WTC11 (cell line): ENCODE results near the gene SULT2B1. TPM values are rescaled to one million over a fixed set of nuclear protein-coding genes. Genes with fewer than 3 reads are reported as not detected.
A peak's percentile ranks its signal among the peaks of the same experiment; 100 is the strongest.

Source experiments
- ATF2 ChIP-seq: sonication (generic); formaldehyde crosslinking; IDR thresholded peaks from 2 replicates; pipeline ENCODE4 v1.8.1; 2022; ENCODE audit warnings: low read depth, missing genetic modification reagents, borderline replicate concordance
- CBFB ChIP-seq: sonication (generic); formaldehyde crosslinking; IDR thresholded peaks from 2 replicates; pipeline ENCODE4 v1.8.1; 2022; ENCODE audit warnings: mild to moderate bottlenecking, low read depth, missing genetic modification reagents
- CDX4 ChIP-seq: fragments of 250-450 bp; sonication (Bioruptor Pico); IDR thresholded peaks from 2 replicates; pipeline ENCODE4 v1.9.0; 2021; ENCODE audit warnings: moderate library complexity, mild to moderate bottlenecking, inconsistent platforms, borderline replicate concordance
- CREB1 ChIP-seq: sonication (generic); formaldehyde crosslinking; IDR thresholded peaks from 2 replicates; pipeline ENCODE4 v1.8.0; 2023; ENCODE audit warnings: mild to moderate bottlenecking, missing genetic modification reagents
- EMX1 ChIP-seq: fragments of 250-450 bp; sonication (Bioruptor Pico); IDR thresholded peaks from 2 replicates; pipeline ENCODE4 v1.8.0; 2021; ENCODE audit warnings: mild to moderate bottlenecking
- FOXK1 ChIP-seq: sonication (generic); formaldehyde crosslinking; IDR thresholded peaks from 2 replicates; pipeline ENCODE4 v1.8.0; 2022; ENCODE audit warnings: mild to moderate bottlenecking, moderate library complexity, missing genetic modification reagents
- FOXP1 ChIP-seq: sonication (generic); formaldehyde crosslinking; IDR thresholded peaks from 2 replicates; pipeline ENCODE4 v1.8.0; 2022; ENCODE audit warnings: missing genetic modification reagents, mild to moderate bottlenecking, moderate library complexity, borderline replicate concordance
- GTF2I ChIP-seq: fragments of 250-450 bp; sonication (Bioruptor Pico); conservative IDR thresholded peaks from 2 replicates; pipeline ENCODE4 v1.4.0; 2021; ENCODE audit warnings: mild to moderate bottlenecking
- IRF1 ChIP-seq: sonication (generic); formaldehyde crosslinking; IDR thresholded peaks from 2 replicates; pipeline ENCODE4 v1.8.0; 2023; ENCODE audit warnings: missing genetic modification reagents
- IRF2 ChIP-seq: sonication (generic); formaldehyde crosslinking; IDR thresholded peaks from 2 replicates; pipeline ENCODE4 v1.8.0; 2022; ENCODE audit warnings: low read depth, missing genetic modification reagents, borderline replicate concordance
- MXD4 ChIP-seq: fragments of 250-450 bp; sonication (Bioruptor Pico); IDR thresholded peaks from 2 replicates; pipeline ENCODE4 v1.8.0; 2021; ENCODE audit warnings: mild to moderate bottlenecking, moderate library complexity, borderline replicate concordance
- NFATC4 ChIP-seq: fragments of 250-450 bp; sonication (Bioruptor Pico); IDR thresholded peaks from 2 replicates; pipeline ENCODE4 v1.9.0; 2021; ENCODE audit warnings: mild to moderate bottlenecking
- NFYB ChIP-seq: sonication (generic); formaldehyde crosslinking; conservative IDR thresholded peaks from 2 replicates; pipeline ENCODE4 v1.8.0; 2022; ENCODE audit warnings: low read depth, missing genetic modification reagents
- NR1H2 ChIP-seq: sonication (generic); formaldehyde crosslinking; IDR thresholded peaks from 2 replicates; pipeline ENCODE4 v1.9.0; 2021; ENCODE audit warnings: mild to moderate bottlenecking, moderate library complexity, missing genetic modification reagents
- OVOL2 ChIP-seq: fragments of 250-450 bp; sonication (Bioruptor Pico); IDR thresholded peaks from 2 replicates; pipeline ENCODE4 v1.9.0; 2021; ENCODE audit warnings: mild to moderate bottlenecking, borderline replicate concordance
- PREB ChIP-seq: sonication (generic); formaldehyde crosslinking; IDR thresholded peaks from 2 replicates; pipeline ENCODE4 v1.8.1; 2022; ENCODE audit warnings: mild to moderate bottlenecking, missing genetic modification reagents, moderate library complexity, borderline replicate concordance
- RORB ChIP-seq: fragments of 250-450 bp; sonication (Bioruptor Pico); IDR thresholded peaks from 2 replicates; pipeline ENCODE4 v1.9.0; 2021; ENCODE audit warnings: mild to moderate bottlenecking
- SMAD4 ChIP-seq: sonication (generic); formaldehyde crosslinking; IDR thresholded peaks from 2 replicates; pipeline ENCODE4 v1.8.0; 2022; ENCODE audit warnings: mild to moderate bottlenecking, missing genetic modification reagents
- SP1 ChIP-seq: sonication (generic); formaldehyde crosslinking; conservative IDR thresholded peaks from 2 replicates; pipeline ENCODE4 v1.8.1; 2022; ENCODE audit warnings: missing genetic modification reagents
- TEAD4 ChIP-seq: sonication (generic); formaldehyde crosslinking; IDR thresholded peaks from 2 replicates; pipeline ENCODE4 v1.8.0; 2022; ENCODE audit warnings: mild to moderate bottlenecking, missing genetic modification reagents
- TP53 ChIP-seq: sonication (generic); formaldehyde crosslinking; IDR thresholded peaks from 2 replicates; pipeline ENCODE4 v1.8.1; 2023; ENCODE audit warnings: mild to moderate bottlenecking, missing genetic modification reagents
- ZBTB21 ChIP-seq: sonication (generic); formaldehyde crosslinking; IDR thresholded peaks from 2 replicates; pipeline ENCODE4 v1.8.1; 2023; ENCODE audit warnings: mild to moderate bottlenecking, missing genetic modification reagents, borderline replicate concordance
- ZBTB43 ChIP-seq: sonication (generic); formaldehyde crosslinking; IDR thresholded peaks from 2 replicates; pipeline ENCODE4 v1.8.1; 2023; ENCODE audit warnings: mild to moderate bottlenecking, missing genetic modification reagents
- ZNF121 ChIP-seq: sonication (generic); formaldehyde crosslinking; IDR thresholded peaks from 2 replicates; pipeline ENCODE4 v1.8.0; 2023; ENCODE audit warnings: missing genetic modification reagents
- ZNF219 ChIP-seq: sonication (generic); formaldehyde crosslinking; IDR thresholded peaks from 2 replicates; pipeline ENCODE4 v1.8.0; 2023; ENCODE audit warnings: missing genetic modification reagents, mild to moderate bottlenecking, borderline replicate concordance
- ZNF317 ChIP-seq: sonication (generic); formaldehyde crosslinking; IDR thresholded peaks from 2 replicates; pipeline ENCODE4 v1.8.1; 2023; ENCODE audit warnings: low read depth, mild to moderate bottlenecking, moderate library complexity, missing genetic modification reagents, borderline replicate concordance
- ZNF396 ChIP-seq: fragments of 250-450 bp; sonication (Bioruptor Pico); IDR thresholded peaks from 2 replicates; pipeline ENCODE4 v1.8.0; 2021; ENCODE audit warnings: mild to moderate bottlenecking, moderate library complexity, borderline replicate concordance
- total RNA-seq: library from RNA; stranded (reverse); gene quantifications from 3 replicates; pipeline ENCODE4 v1.2.3, GENCODE V29; 2021
- TF ChIP-seq, protein P1 (sequence below): fragments of 250-450 bp; sonication (Bioruptor Pico); IDR thresholded peaks from 2 replicates; pipeline ENCODE4 v2.1.2; 2022; ENCODE audit warnings: mild to moderate bottlenecking, moderate library complexity
- TF ChIP-seq, protein P2 (sequence below): sonication (generic); formaldehyde crosslinking; conservative IDR thresholded peaks from 2 replicates; pipeline ENCODE4 v1.8.1; 2022; ENCODE audit warnings: mild to moderate bottlenecking, missing genetic modification reagents
- TF ChIP-seq, protein P3 (sequence below): sonication (generic); formaldehyde crosslinking; IDR thresholded peaks from 2 replicates; pipeline ENCODE4 v1.8.1; 2022; ENCODE audit warnings: mild to moderate bottlenecking, moderate library complexity, missing genetic modification reagents
- TF ChIP-seq, protein P4 (sequence below): sonication (generic); formaldehyde crosslinking; IDR thresholded peaks from 2 replicates; pipeline ENCODE4 v1.8.1; 2022; ENCODE audit warnings: missing genetic modification reagents, borderline replicate concordance

SULT2B1 gene
- total RNA-seq, 1 experiment from 2014 or later: 0.96 TPM

DNA sequence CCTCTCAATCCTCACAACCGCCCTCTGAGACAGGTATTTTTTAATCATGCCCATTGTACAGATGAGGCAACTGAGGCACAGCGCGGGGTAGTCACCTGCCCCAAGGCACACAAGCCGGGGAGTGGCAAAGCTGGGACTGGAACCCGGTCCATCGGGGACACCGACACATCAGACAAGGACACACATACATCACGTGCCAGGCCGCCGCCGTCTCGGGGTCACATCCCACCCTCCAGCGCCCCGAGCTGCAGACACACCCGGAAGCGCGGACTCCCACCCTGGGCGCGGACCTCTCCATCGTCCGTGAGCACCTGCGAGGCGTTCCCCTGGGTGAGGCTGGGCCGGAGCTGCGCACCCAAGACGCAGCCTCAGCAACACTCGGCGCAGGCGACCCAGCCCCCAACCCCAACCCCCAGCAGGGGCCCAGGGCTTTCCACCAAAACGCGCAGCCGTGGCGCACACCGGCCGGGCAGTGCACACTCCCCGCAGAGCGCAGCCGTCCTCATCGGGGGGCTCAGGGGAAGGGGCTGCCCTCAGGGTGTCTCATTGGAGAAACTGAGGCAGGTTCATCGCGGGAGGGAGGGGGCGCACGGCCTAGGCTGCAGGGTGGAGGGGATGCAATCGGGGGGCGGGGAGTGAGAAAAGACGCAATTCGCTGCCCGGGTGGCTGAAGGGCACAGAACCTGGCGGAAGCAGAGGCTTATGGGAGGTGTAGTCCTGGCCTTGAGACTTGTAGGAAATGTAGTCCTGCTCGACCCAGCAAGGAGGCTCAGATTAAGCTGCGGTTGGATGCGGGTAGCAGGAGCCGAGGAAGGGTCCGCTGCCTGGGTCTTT, 38.5 kb upstream of the SULT2B1 start (continued):
- TF ChIP-seq ATF2 (CRISPR knock-in tag) (no peak), SMAD4 (no peak), RORB (CRISPR knock-in tag) (no peak), ZNF219 (no peak), NFYB (no peak), CDX4 (CRISPR knock-in tag) (no peak), IRF1 (no peak), ZNF317 (CRISPR knock-in tag) (no peak), TP53 (CRISPR knock-in tag) (no peak), EMX1 (no peak), CREB1 (CRISPR knock-in tag) (no peak), FOXK1 (CRISPR knock-in tag) (0 out of 2 replicates have a peak, but pooled peaks have one; percentile 17), MXD4 (CRISPR knock-in tag) (no peak), GTF2I (peak; percentile 97), OVOL2 (CRISPR knock-in tag) (no peak), ZBTB43 (CRISPR knock-in tag) (no peak), ZBTB21 (CRISPR knock-in tag) (no peak), NFATC4 (CRISPR knock-in tag) (no peak), ZNF121 (CRISPR knock-in tag) (no peak), NR1H2 (CRISPR knock-in tag) (no peak), FOXP1 (CRISPR knock-in tag) (no peak), PREB (CRISPR knock-in tag) (no peak), SP1 (CRISPR knock-in tag) (no peak; the same call in 1 of the 2 replicates), CBFB (CRISPR knock-in tag) (no peak), IRF2 (no peak), TEAD4 (CRISPR knock-in tag) (no peak), ZNF396 (CRISPR knock-in tag) (no peak)
- TF ChIP-seq, protein P1, sequence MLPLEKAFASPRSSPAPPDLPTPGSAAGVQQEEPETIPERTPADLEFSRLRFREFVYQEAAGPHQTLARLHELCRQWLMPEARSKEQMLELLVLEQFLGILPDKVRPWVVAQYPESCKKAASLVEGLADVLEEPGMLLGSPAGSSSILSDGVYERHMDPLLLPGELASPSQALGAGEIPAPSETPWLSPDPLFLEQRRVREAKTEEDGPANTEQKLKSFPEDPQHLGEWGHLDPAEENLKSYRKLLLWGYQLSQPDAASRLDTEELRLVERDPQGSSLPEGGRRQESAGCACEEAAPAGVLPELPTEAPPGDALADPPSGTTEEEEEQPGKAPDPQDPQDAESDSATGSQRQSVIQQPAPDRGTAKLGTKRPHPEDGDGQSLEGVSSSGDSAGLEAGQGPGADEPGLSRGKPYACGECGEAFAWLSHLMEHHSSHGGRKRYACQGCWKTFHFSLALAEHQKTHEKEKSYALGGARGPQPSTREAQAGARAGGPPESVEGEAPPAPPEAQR (CRISPR knock-in tag): no peak
- TF ChIP-seq, protein P2, sequence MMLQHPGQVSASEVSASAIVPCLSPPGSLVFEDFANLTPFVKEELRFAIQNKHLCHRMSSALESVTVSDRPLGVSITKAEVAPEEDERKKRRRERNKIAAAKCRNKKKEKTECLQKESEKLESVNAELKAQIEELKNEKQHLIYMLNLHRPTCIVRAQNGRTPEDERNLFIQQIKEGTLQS (CRISPR knock-in tag): no peak
- TF ChIP-seq, protein P3, sequence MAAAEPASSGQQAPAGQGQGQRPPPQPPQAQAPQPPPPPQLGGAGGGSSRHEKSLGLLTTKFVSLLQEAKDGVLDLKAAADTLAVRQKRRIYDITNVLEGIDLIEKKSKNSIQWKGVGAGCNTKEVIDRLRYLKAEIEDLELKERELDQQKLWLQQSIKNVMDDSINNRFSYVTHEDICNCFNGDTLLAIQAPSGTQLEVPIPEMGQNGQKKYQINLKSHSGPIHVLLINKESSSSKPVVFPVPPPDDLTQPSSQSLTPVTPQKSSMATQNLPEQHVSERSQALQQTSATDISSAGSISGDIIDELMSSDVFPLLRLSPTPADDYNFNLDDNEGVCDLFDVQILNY: peak; percentile 51; the same call in 1 of the 2 replicates
- TF ChIP-seq, protein P4, sequence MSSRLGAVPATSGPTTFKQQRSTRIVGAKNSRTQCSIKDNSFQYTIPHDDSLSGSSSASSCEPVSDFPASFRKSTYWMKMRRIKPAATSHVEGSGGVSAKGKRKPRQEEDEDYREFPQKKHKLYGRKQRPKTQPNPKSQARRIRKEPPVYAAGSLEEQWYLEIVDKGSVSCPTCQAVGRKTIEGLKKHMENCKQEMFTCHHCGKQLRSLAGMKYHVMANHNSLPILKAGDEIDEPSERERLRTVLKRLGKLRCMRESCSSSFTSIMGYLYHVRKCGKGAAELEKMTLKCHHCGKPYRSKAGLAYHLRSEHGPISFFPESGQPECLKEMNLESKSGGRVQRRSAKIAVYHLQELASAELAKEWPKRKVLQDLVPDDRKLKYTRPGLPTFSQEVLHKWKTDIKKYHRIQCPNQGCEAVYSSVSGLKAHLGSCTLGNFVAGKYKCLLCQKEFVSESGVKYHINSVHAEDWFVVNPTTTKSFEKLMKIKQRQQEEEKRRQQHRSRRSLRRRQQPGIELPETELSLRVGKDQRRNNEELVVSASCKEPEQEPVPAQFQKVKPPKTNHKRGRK (CRISPR knock-in tag): no peak
